ENCODE measurements around the gene COL23A1.

COL23A1 gene

GRCh38 chr5:178213748-178214151, 376.4 kb downstream of the COL23A1 start:
- DNase-seq, result no peak

GRCh38 chr5:178213003-178213461, 377.2 kb downstream of the COL23A1 start:
- no peak for DNase-seq

GRCh38 chr5:178212241-178213002, 377.8 kb downstream of the COL23A1 start:
- no peak for DNase-seq

- DNase-seq, result no peak
Observed at GRCh38 chr5:178211095-178212048, 378.8 kb downstream of the COL23A1 start.

GRCh38 chr5:178210686-178211085, 379.5 kb downstream of the COL23A1 start:
- no peak for DNase-seq

GRCh38 chr5:178210073-178210535, 380.1 kb downstream of the COL23A1 start:
- DNase-seq, result no peak

GRCh38 chr5:178209334-178210072, 380.7 kb downstream of the COL23A1 start:
- DNase-seq, result no peak

DNA sequence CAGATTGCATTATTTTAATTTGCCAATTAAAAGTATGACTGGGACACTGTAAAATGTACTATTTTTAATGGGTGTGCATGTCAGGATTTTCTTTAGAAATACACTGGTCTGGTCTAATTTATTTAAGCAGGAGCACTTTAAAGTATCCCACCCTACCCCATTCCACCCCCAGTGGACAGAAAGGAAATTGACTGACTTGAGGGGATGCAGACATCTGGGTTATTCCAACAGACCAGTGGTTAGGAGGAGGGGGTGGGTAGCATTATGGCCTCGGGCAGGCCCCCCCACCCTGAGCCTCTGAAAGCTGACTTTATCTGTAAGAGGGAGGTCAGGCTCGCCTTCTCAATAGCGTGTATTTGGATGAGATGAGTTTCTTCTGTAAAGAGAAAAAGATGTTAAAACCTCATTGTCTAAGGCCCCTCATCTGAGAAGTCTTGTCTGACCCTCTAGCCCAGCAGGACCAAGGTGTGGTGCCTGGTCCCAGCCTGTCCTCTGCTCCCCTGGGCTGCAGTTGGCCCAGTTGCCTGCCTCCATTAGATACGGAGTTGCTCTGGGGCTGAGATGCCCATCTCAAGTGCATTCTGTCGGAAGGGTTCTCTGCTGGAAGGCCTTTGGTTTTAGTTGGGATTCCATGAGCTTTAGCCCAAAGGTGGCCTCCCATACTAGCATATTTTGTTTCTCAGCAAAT, 381.5 kb downstream of the COL23A1 start:
- no peak for DNase-seq

- no peak for DNase-seq
Observed at GRCh38 chr5:178207917-178208280, 382.3 kb downstream of the COL23A1 start.

DNA sequence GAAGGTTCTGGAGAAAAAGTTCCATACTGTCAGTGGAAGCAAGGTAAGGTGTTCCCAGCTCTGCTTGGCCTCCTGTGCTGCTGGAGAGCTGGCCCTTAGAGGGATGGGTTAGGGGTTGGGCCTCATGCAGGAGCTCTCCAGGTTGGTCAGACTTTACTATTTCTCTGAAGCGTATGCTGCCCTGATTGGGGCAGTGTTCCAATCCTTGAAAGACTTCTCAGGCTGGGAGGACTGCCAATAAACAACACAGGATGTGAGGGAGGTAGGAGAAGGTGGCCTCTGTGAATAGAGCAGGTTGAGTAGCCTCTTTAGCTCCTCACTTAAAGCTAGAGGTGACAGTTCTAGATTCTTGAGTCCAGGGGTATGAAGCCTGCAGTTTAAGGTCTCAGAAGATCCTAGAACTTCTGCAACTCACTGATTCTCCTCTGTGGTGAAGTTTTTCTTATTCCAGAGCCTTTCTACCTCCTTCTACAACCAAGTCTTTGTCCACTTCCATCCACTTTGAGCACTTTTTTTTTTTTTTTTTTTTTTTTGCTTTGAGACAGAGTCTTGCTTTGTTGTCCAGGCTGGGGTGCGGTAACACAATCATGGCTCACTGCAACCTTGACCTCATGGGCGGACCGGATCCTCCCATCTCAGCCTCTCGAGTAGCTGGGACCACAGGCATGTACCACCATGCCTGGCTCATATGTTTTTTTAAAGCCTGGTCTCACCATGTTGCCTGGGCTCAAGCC, 382.8 kb downstream of the COL23A1 start:
- no peak for DNase-seq

DNA sequence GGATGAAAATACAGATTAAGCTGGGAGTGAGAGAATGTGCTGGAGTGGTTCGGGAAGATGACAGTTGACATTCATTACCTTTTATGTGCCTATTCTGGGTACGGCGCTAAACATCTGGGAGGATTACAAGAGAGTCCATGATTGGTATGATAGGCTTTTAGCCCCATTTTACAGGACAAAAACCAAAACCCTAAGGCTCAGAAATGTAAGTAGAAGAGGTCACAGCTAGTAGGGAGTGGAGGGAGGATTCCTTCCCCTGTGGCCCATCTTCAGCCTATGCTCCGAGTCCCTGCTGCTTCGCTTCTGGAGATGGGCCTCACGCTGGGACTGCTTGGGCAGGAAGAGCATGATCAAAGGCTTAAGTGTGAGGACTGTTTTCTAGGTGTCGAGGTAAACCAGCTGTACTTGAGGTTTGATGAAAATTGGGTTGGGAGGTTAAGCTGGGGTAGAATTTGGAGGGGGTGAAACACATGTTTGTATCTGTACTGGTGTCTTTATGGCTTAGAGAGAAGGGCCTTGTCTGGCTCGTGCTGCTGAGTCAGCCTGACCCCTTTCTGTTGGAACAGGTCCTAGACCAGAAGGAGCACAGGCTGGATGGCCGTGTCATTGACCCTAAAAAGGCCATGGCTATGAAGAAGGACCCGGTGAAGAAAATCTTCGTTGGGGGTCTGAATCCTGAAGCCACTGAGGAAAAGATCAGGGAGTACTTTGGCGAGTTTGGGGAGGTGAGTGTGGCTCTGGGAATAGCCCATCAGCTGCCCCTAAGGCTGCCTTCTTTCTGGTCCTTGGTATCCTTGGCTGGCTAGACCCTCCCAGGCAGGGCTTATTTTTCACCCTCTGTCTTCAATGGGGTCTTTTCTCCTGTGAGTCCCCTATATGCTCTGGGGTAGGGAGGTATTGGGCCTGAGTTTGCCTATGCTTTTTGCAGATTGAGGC, 383.8 kb downstream of the COL23A1 start:
- DNase-seq, result no peak

GRCh38 chr5:178205749-178206047, 384.5 kb downstream of the COL23A1 start:
- DNase-seq, result no peak

GRCh38 chr5:178204935-178205748, 385.1 kb downstream of the COL23A1 start:
- peak; percentile 57 for DNase-seq

- DNase-seq, result peak; percentile 95
Observed at GRCh38 chr5:178204182-178204934, 385.8 kb downstream of the COL23A1 start, which contains the start of gene HNRNPAB. TSS of gene HNRNPAB (plus strand) at chr5:178204533. CDS start at chr5:178204838, 305 bp downstream.

- no peak for DNase-seq
Observed at GRCh38 chr5:178203670-178204181, 386.5 kb downstream of the COL23A1 start.

DNA sequence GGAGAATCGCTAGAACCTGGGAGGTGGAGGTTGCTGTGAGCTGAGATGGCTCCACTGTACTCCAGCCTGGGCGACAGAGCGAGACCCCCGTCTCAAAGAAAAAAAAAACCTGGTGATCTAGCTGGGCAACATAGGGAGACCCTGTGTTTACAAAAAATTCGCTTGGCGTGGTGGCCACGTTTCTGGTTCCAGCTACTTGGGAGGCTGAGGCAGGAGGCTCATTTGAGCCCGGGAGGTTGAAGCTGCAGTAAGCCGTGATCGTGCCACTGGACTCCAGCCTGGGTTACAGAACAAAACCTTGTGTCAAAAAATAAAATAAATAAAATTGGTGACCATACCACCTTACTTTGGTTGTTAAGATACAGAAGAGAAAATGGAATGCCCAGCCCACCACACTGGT, 387.7 kb downstream of the COL23A1 start:
- DNase-seq, result no peak

- DNase-seq, result no peak
Observed at GRCh38 chr5:178201927-178202235, 388.3 kb downstream of the COL23A1 start.

- DNase-seq, result no peak
Observed at GRCh38 chr5:178201221-178201926, 388.8 kb downstream of the COL23A1 start.

Measured in COR-L47 (cell line).